HG03571 (cell line): ENCODE data around the gene DYNC2LI1.

ENCODE experiments used
- ATAC-seq: cut with Tn5 transposase; IDR thresholded peaks from one replicate; pipeline ENCODE4 v1.9.1; 2021; ENCODE audit not compliant: unreplicated experiment

The DYNC2LI1 gene

GRCh38 chr2:43762286-43762685, 11.6 kb upstream of the DYNC2LI1 start:
- no peak for ATAC-seq

DNA sequence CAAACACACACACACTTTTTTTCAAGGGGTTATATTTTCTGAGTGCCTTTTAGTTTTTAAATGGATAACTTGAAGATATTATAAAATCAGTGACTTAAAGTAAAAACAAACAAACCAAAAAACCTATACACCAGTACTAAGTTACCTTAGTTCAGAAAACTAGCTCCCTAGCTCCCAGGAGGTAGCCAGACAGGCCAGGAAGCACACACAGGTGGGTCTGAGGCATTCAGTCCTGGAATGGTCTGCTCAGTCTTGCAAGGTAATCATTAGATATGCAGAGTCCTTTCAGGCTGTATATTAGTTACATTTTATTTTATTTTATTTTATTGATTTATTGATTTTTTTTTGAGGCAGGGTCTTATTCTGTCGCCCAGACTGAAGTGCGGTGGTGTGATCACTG, 10.7 kb upstream of the DYNC2LI1 start:
- ATAC-seq, result no peak

DNA sequence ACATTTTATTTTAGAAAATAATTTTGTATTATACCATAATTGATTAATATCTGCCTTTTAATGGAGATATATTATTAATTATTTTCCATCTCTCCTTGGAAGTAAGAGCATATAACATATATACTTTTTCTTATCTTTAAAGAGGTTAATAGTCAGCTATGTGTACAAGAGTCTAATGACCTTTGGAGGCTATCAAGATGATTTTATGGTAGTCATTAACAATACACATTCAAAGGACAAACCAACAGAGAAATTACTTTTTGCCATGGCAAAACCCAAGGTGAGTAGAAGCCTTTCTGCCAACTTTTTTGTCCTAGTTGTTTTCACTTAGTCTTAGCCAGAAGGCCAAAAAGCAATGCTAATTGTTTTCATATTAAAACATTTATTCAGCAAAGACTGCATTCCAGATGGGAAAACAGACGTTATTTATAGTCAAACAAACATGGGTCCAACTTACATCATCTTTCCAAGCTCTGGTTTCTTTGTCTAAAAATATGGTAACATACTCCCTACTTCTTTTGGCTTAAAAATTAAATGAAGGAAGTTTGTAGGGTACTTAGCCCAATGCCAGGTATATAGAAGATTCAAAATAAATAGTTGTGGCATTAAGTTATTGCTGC, 9.6 kb upstream of the DYNC2LI1 start:
- ATAC-seq, result no peak

GRCh38 chr2:43766006-43766405, 7.8 kb upstream of the DYNC2LI1 start:
- no peak for ATAC-seq

GRCh38 chr2:43774617-43775016, 778 bp downstream of the DYNC2LI1 start:
- no peak for ATAC-seq

GRCh38 chr2:43776324-43776723, 2.5 kb downstream of the DYNC2LI1 start:
- no peak for ATAC-seq

GRCh38 chr2:43777306-43777926, 3.6 kb downstream of the DYNC2LI1 start:
- no peak for ATAC-seq

DNA sequence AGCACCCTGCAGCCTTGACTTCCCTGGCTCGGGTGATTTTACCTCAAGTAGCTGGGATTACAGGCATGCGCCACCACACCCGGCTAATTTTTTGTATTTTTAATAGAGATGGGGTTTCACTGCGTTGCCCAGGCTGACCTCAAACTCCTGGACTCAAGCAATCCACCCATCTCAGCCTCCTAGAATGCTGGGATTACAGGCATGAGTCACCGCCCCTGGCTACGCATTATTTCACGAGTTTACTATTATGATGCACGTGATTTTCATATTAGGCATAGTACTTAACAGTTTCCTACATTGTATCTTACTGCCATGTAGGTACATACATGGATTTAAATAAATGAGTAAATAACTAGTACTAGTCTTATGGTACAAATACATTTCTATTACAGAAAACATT, 4.4 kb downstream of the DYNC2LI1 start:
- no peak for ATAC-seq

DNA sequence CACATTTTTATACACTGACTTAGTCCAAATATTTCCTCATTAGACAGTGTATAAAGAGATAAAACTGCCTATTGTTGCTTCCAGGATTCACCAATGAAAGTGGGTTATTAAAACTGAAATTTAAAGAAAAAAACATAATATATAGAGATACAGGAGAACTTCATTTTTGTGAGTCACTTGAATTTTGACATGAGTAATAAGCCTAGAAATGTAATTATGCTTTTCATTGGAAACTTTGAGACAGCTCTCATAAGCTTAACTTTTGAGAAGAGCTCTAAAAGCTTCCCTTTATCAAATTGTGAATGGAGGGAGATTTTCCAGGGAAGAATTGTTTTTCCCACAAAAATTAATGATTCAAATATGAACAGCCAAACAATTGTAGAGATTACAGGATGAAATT, 14.1 kb downstream of the DYNC2LI1 start:
- no peak for ATAC-seq

DNA sequence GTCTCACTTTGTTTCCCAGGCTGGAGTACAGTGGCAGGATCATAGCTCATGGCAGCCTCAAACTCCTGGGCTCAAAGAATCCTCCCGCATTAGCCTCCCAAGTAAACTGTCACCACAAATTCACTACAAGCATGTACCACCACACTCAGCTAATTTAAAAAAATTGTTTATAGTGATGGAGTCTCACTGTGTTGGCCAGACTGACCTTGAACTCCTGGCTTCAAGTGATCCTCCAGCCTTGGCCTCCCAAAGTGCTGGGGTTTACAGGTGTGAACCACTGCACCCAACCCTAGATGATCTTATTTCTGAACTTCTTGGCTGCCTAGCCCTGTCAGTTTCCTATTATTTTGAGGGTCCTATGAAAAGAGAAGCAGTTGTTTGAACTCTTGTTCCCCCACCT, 14.8 kb downstream of the DYNC2LI1 start:
- no peak for ATAC-seq

DNA sequence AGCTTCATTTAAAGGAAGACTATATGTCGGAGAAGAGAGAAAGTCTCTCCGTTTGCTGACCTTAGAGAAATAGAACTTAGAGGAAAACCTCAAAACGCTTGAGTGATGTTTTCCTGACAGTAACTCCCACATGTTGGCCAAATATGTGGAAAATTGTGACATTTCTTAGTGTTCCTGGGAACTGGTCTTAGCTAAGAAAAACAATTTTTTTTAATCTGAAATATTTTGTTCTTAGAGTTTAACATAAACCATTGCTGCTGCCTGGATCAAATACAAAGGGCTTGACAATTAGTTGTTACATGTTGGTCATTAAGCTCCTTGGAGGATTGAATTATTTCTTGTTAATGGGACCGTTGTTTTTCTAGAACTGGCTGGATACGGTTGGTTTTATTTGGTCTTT, 16.3 kb downstream of the DYNC2LI1 start:
- ATAC-seq, result no peak

GRCh38 chr2:43791035-43791765, 17.4 kb downstream of the DYNC2LI1 start:
- ATAC-seq, result no peak

- ATAC-seq, result peak; percentile 69
Observed at GRCh38 chr2:43792653-43793052, 18.8 kb downstream of the DYNC2LI1 start.

- no peak for ATAC-seq
Observed at GRCh38 chr2:43794956-43795355, 21.1 kb downstream of the DYNC2LI1 start.

DNA sequence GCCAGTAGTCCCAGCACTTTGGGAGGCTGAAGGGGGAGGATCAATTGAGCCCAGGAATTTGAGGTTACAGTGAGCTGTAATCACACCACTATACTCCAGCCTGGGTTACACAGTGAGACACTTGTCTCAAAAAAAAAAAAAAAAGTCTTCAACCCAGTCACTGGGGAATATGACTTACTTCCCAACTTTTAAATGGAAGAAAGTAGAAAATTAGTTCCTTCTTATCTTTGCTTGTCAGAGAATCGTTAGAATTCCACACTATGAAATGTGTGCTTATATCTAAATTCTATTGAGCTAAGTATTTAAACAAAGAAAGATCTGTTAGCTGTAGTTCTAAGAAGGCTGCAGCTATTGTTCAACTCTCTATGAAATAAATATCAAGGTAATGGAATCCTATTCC, 22.4 kb downstream of the DYNC2LI1 start:
- ATAC-seq, result no peak

DNA sequence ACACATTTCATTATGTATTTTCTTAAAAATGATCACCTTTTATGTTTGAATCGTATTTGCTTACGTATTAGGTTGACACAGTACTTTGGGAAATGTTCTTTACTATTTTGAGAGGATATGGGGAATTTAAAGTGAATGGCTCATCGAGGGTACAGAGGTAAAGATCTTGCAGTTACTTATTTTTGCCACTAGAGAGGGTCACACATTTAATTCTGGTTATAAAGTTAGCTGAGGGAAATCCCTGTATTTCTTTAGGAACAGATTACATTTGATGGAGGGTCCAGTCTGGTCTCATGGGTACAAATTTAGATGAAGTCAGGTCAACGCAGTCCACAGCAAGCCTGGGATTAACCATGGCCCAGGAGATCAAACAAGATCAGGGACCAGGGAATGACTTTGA, 24.5 kb downstream of the DYNC2LI1 start:
- no peak for ATAC-seq

DNA sequence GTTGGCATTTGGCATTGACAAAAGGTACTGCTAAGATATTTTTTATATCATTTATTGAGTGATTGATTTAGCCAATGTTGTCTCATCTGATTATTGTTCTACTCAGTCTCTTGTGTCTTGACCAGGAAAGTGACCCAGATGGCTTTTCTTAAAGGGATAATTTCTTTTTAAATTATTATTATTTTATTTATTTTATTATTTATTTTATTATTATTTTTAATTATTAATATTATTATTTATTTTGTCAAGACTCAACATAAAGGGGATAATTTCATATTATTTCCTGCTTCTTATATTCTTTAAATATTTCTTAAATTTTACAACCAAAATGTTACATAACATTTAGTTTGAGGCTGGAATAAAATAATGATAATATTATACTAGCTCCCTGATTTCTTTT, 27.1 kb downstream of the DYNC2LI1 start:
- no peak for ATAC-seq

DNA sequence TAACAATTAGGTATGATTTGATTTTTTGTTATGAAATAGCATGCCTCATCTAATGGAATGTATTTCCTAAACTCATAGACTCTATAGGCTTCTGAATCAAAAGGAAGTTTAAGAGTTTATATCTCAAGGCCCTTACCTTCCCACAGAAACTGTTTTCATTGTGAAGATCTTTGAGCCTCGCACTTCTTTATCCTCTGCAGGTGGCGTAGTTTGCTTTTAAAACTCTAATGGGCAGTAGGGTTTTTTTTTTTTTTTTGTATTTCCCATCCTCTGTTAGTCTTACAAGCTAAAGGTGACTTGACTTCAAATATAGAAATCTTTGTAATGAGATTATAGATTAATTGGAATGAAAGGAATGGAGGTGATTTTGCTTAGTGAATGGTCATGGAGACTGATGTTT, 28.3 kb downstream of the DYNC2LI1 start:
- no peak for ATAC-seq

DNA sequence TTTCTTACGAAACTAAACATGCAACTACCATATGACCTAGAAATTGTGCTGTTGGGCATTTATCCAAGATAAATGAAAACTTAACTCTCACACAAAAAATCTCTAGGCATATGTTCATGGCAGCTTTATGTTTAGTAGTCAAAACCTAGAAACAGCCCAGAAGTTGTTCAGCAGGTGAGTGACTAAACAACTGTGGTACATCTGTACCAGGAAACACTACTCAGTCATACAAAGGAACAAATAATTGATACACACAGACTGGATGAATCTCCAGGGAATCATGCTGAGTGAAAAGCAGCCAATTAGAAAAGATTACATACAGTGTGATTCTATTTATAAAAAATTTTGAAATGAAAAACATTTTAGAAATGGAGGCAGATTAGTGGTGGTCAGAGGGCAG, 29.3 kb downstream of the DYNC2LI1 start:
- no peak for ATAC-seq

GRCh38 chr2:43806719-43807031, 32.8 kb downstream of the DYNC2LI1 start:
- no peak for ATAC-seq

- ATAC-seq, result no peak
Observed at GRCh38 chr2:43810452-43810851, 36.6 kb downstream of the DYNC2LI1 start.

GRCh38 chr2:43810888-43811287, 37.0 kb downstream of the DYNC2LI1 start:
- no peak for ATAC-seq

GRCh38 chr2:43812006-43812405, 38.2 kb downstream of the DYNC2LI1 start:
- no peak for ATAC-seq
